Measurements from ENCODE around the gene DIPK1A.
"Not testable (repeated sequence)": the region's sequence is repeated elsewhere in the genome, so short reads cannot be mapped to it uniquely, and the experiment has no call there.

The DIPK1A gene

DNA sequence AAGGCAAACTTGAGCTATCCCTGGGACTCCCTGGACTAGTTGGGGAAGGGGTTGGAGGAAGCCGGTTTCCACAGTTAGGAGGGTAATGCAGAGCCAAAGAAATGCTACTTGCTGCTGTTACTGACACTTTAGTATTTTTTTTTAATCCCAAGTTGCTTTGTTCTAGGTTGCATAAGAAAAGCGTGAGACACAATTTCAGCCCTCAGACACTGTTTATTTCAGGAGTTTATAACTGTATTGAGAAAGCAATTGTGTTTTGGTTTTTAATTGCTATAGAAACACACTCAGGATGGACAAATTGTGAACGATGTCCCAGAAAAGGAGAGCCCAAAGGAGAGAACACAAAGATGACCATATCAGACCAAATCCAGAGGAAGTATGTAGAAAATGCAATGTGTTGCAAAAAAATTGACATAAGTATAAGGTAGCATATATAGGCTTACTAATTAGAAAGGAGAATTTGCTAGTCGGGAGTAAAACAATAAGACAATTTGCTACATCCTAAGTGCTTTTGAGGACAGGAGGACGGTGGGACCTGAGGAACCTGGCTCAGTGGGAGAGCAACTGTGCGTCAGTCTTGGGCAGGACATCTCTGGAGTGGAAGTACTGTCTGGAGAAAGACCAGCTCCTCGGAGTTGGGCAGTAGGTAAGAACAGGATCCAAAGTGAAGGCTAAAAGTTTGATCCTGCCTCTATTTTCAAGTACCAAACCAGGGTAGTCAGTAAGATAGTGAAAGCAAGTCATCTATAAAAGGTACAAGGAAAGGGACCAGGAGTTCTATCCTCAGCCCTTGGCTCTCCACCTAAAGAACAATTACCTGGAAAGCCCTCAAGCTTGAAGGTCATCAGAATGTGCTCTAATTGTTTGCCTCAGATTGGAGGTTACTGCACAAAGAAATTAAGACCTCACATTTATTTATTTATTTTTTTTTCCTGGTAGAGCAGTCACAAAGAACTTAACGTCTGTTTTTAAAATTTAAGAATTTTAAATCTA lies 39.9 kb downstream of the DIPK1A start:
- no peak for DNase-seq (ENCODE audit: low read depth)

DNA sequence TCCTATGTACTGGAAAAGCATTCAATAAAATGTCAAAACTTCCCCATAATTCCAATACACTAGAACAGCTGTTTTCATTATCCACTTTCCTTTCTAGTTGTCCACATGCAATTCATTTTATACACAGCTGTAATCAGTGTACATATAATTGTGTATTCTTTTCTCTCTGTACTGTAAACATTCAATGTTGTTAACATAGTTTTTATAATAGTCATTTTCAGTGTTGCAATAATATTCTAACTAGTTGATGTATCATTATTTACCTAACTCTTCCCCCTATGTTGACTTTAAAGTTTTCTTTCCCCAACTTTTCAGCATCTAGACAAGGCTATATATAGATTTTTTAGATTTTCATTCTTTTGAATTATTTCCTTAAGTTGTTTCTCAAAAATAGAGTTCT lies 44.4 kb downstream of the DIPK1A start:
- DNase-seq (ENCODE audit: low read depth), result no peak

DNA sequence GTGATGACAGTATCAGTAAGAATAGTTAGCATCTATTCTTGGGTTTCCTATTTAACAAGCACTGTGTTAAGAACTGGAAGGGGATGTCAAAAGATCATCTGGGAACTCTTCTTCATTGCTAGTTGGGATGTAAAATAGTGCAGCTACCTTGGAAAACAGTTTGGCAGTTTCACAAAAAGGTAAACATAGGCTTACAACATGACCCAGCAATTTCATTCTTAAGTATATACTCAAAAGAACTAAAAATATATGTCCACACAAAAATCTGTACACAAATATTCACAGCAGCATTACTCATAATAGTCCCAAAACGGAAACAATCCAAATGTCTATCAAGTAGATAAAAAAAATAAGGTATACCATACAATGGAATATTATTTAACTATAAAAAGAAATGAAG lies 45.7 kb downstream of the DIPK1A start:
- DNase-seq (ENCODE audit: low read depth), result no peak

DNA sequence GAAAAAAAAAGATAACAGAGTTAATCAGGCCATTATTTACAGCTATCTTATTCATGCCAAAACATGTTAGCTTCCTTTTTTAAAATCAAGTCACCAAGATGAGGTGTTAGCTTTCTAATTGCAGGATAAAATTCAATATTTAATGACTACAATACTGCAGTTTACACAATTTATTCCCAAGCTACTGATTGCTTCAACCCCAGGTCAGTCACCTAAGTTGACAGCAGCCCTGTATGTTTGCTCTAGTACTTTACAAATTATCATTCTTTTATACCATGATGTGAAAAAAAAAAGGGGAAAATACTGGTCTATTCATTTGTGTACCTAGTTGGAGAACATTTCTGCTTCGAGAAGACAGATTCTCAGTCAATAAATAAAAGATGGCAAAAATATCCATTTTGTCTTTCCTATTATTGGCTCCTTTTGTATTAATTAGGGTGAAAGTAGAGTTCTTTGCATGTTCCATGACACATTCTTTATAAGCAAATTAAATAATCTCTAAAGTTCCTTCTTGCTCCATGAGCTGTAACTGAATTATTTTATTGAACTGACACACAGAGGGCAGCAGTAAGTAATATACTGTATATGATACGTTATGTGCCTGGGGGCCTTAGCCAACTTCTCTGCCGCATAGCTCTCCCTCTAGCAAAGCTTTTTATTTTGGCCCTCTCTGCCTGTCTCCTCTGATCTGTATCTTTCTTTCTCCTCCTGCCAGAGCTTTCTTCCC lies 48.0 kb downstream of the DIPK1A start:
- no peak for DNase-seq (ENCODE audit: low read depth)

DNA sequence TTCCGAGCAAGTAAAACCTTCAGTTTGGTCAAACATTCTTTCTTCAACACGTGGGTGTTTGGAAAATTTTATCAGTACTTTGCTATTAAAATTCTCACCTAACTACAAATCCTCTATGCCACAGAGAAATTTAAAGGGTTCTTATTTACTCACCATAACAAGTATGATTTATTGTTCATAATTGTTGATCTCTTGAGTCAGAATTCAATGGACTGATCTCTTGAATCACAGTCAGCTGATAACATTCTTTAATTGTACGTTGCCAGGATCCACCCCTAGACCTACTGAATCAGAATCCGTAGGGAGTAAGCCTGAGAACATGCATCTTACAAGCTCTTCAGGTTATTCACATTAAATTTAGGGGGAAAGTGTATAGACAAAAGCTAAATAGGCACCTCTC lies 51.2 kb downstream of the DIPK1A start:
- DNase-seq (ENCODE audit: low read depth), result no peak

DNA sequence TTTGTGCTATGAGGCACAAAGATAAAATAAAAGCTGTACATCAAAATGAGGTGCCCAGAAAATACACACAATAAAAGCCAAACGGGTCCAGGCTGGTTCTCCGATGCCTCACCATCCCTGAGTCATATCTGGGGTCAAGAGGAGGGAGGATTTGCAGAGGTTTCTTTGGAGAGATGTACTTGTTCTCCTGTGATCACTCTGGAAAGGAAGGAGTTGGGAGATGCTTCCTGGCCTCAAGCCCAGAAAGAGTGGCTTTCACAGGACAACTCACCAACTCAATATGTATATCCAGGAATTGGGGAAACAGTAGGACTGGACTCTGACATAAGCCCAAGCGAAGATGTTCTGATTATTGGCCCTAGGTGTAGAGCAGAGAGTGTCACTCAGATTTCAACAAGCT lies 51.9 kb downstream of the DIPK1A start:
- no peak for DNase-seq (ENCODE audit: low read depth)

DNA sequence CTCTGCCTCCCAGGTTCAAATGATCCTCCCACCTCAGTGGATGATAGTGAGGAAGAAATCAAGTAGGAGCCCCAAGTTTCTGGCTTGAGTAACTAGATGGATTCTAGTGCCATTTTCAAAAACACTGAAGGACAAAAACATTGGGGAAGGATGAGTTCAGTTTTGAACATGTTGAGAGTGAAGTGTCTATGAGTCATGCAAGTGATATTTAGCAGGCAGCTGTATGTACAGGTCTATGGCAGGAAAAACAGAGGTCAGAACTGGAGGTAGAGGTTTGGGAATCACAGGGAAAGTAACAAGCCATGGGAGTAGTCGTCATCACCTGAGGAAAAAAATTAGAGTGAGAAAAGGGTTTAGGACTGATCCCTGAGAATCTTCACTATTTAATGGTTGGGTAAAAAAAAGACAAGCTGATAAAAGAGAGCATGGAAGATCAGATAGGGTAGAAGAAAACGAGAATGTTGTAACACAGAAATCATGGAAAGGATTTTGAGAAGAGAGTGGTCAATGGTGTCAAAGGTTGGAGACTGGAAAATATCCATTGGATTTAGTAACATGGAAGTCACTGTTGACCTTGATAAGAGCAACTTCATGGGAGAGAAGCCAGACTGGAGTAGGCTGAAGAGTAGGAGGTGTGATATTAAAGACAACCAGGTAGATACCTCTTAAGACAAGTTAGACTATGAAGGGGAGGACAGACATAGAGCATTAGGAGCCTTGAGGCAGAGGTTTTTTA lies 53.1 kb downstream of the DIPK1A start:
- no peak for DNase-seq (ENCODE audit: low read depth)

DNA sequence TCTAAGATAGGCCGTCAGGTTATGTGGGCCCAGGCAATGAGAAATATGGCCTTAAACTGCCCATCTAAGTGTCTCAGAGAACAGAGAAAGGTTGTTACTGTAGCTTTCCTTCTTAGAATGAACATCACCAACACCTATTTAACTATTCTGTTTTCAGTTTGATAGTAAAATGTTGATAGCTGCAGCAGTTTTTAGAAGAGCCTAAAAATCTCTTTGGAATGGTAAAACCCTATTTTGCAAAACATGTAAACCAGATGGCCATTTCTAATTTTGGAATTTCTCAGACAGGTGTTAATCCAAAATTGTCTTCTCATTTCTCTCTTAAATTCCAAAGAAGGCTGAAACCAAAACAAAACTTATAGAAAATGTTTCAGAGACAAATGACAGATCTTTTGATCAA lies 57.5 kb downstream of the DIPK1A start:
- no peak for DNase-seq (ENCODE audit: low read depth)

DNA sequence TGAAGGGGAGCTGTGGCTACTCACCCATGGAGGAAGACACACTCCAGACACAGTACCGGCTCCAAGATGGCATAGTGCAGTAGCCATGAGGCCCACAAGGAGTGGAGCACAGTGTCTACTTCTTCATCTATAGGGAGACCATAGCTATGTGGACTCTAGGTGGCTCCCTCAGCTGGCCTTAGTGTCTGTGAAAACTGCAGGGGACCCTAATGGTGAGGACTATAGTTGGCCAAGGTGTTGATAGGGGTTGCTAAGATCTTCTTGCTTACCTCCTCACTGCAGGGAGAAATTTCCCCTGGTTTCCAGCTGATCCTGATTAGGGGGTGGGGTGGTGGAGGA lies 58.9 kb downstream of the DIPK1A start:
- no peak for DNase-seq (ENCODE audit: low read depth)

DNA sequence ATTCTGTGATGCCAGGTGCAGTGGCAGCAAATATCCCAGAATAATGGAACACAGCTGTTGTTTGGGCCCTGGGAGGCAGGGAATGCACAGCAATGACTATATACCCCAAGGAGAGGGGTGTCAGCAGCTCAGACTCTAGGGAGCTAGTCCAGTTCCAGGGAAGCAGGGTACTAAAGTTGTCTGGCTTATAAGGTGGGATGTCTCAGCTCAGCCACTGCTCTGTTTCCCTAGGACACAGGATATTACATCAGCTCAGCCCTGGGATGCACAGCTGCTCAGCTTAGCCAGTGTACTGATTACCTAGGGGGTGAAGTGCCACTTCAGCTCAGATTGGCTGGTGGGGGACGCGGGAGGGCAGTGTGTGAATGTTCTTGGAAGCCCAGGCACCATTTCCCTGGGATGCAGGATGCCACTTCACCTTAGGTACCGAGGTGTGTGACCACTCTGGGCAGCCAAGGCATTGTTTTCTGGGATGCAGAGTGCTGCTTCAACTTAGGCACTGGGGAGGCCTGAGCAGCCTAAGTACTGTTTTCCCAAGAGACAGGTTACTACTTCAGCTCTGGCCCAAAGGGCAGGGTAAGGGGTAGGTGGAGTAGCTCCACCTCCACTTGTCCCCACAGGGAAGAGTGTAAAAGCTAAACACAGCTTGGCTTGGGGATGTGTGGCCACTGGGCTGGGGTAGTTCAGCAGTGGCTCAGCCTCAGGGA lies 59.4 kb downstream of the DIPK1A start:
- no peak for DNase-seq (ENCODE audit: low read depth)

DNA sequence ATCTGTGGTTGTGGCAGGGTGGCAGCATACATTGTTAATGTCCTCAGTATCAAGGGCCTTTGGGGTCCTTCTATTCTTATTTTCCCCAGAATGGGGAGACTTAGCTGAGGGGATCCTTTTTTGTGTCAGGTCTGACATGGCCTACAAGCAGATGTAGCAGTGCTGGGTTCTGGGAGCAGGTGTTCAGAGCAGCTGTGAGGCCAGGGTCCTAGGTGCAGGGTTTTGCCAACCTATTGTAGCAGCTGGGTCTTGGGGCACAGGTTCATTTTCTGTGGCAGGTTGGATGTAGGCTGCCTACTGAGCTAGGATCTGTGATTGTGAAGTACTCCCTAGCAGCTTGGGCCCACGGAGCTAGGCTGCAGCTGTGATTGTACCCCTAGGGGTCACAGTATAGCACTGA lies 60.1 kb downstream of the DIPK1A start:
- no peak for DNase-seq (ENCODE audit: low read depth)

DNA sequence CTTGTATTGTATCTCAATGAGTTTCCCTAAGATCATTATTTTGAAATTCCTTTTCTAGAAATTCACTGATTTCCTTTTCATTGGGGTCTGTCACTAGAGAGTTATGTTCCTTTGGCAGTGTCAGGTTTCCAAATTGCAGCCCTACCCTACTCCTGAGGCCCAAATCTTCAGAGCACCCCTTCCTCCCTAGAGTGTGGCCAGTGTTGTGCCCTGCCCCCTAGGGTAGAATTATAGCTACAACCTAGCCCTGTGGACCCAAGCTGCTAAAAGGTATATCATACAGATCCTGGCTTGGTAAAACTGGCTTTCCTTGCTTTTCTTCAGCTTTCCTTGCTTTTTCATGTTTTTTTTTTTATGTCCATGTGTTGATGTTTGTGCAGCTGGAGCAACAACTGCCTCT lies 60.7 kb downstream of the DIPK1A start:
- no peak for DNase-seq (ENCODE audit: low read depth)

DNA sequence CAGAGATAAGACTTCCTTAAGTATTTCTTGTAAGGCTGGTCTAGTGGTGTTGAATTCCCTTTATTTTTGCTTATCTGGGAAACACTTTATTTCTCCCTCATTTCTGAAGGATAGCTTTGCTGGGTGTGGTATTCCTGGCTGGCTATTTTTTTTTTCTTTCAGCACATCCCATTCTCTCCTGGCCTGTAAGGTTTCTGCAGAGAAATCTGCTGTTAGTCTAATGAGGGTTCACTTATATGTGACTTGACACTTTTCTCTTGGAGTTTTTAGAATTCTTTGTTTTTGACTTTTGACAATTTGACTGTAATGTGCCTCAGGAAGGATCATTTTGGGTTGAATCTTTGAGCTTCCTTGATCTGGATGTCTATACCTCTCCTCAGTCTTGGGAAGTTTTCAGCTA lies 61.5 kb downstream of the DIPK1A start:
- no peak for DNase-seq (ENCODE audit: low read depth)

DNA sequence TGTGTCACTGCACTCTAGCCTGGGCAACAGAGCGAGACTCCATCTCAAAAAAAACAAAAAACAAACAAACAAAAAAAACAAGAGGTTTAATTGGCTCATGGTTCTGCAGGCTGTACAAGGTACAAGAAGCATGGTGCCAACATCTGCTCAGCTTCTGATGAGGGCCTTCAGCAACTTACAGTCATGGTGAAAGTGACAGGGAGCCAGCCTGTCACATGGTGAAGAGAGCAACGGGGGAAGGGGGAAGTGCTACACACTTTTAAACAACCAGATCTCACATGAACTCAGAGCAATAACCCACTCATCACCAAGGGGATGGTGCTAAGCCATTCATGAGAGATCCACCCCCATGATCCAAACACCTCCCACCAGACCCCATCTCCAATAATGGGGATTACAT lies 63.2 kb downstream of the DIPK1A start:
- DNase-seq (ENCODE audit: low read depth), result not testable (repeated sequence)

DNA sequence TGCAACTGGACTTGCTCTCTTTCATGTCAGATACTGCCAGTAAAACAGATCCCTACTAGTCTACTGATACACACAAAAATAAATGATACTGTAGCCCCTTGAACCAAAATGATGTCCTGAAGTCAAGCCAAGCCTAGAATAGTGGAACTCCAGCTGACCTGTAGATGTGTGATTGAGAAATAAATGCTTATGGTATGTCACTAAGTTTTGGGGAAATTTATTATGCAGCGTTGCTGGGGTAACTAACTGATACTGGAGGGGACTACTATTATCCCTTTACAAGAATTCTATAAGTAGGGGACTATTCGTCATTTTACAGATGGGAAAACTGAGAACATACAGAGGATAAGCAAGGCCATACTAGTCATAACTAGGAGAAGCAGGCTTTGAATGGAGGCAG lies 73.8 kb downstream of the DIPK1A start:
- no peak for DNase-seq (ENCODE audit: low read depth)

DNA sequence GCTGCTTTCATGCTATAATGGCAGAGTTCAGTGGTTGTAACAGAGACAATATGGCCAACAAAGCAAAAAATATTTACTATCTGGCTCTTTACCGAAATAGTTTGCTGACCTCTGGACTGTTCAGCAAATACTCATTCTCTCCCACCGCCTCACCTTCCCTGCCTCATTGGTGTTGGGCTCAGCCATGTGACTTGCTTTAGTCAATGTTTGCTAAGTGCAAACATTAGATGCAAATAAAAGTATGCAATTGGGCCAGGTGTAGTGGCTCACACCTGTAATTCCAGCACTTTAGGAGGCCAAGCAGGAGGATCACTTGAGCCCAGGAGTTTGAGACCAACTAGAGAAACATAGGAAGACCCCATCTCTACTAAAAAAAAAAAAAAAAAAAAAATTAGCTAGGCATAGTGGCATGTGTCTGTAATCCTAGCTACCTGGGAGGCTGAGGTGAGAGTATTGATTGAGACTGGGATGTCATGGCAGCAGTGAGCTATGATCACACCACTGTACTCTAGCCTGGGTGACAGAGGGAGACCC lies 74.3 kb downstream of the DIPK1A start:
- DNase-seq (ENCODE audit: low read depth), result no peak

DNA sequence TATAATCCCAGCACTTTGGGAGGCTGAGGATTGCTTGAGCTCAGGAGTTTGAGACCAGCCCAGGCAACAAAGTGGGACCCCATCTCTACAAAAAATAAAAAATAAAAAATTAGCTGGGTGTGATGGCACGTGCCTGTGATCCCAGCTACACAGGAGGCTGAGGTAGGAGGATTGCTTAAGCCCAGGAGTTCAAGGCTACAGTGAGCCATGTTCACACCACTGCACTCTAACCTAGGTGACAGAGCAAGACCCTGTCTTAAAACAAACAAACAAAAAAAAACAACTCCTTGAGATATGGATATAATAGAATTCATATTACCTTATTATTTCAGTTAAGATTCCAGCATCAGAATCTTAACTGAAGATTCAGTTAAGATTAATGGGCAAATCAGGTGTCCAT lies 77.1 kb downstream of the DIPK1A start:
- no peak for DNase-seq (ENCODE audit: low read depth)

DNA sequence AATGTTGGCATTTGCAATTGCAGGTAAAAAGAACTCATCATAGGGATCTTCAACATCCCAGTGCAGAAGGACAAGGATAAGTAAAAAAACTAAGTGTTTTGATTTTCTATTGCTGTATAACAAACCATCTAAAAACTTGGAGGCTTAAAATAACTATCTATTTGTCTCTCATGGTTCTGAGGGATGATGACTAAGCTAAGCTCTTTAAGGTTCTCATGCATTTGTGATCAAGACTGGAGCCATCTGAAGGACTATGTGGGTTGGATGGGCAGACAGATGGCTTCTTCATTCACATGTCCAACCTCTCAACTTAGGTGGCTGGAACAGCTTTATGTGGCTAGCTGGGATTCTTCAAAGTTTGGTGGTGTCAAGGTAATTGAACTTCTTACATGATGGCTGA lies 78.0 kb downstream of the DIPK1A start:
- DNase-seq (ENCODE audit: low read depth), result no peak

DNA sequence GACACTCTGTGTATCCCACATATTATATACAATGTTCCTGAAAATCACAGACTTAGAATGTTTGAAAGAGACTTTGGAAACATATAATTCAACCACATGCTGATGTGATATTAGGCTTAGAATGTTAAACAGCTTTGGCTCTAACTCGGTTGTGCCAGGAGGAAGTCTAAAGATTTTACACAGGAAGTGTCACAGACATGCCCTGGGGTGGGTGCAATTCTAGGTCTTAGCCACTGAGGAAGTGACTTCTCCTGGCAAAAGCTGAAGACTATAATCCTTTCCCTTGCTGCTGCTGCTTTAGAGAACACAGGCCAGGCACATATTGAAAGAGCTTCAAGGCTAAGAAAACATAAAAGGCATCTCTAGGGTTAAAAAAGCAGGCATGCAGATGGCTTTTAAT lies 78.4 kb downstream of the DIPK1A start:
- DNase-seq (ENCODE audit: low read depth), result no peak

DNA sequence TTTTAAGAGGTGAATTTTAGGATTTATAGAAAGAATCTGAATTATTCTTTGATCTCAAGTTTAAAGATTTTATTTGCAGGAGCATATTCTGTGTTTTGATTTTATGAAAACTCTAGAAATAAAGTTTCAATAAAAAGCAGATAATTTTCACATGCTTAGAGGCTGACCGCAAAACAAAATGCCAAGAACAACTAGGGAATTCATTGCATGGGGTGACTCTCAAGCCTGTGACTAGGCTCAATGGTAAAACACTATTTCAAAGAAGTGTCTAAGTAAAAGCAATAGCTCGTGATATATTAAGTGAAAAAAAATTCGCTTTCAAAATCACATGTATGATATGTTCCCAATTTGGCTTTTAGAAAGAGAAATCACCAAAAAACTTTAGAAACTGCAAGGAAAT lies 79.9 kb downstream of the DIPK1A start:
- no peak for DNase-seq (ENCODE audit: low read depth)

DNA sequence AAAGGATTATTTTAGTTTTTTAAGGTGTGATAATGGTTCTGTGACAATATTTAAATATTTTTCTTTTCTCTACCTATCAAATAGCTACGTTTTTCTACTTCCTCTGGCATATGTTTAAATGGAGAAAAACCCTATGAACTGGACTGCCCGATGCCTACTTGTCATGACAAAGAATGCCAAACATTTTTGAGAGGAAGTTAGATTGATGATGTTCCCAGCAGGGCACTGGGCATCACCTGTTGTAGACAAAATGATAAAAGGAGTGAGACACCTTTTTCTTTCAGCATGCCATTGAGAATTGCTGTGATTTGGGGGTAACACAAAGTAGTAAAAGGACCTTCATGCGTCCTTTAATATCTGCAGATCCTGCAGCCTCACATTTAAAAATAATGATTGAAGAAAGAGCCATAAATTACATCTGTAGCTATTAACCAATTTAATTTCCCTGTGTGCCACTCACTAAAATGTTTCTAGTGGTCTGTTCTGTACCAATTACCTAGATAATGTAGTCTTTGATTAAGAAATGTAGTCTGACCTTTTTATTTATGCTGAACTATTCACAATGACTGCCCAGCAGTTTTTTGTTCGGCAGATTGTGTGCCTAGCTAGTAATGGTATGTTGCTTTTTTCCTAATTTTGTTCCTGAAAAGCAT lies 81.8 kb downstream of the DIPK1A start:
- DNase-seq (ENCODE audit: low read depth), result no peak
